ENCODE measurements around the gene KRT4.

The KRT4 gene

GRCh38 chr12:52791271-52792184 is 22.4 kb downstream of the KRT4 start:
- no peak for DNase-seq

DNA sequence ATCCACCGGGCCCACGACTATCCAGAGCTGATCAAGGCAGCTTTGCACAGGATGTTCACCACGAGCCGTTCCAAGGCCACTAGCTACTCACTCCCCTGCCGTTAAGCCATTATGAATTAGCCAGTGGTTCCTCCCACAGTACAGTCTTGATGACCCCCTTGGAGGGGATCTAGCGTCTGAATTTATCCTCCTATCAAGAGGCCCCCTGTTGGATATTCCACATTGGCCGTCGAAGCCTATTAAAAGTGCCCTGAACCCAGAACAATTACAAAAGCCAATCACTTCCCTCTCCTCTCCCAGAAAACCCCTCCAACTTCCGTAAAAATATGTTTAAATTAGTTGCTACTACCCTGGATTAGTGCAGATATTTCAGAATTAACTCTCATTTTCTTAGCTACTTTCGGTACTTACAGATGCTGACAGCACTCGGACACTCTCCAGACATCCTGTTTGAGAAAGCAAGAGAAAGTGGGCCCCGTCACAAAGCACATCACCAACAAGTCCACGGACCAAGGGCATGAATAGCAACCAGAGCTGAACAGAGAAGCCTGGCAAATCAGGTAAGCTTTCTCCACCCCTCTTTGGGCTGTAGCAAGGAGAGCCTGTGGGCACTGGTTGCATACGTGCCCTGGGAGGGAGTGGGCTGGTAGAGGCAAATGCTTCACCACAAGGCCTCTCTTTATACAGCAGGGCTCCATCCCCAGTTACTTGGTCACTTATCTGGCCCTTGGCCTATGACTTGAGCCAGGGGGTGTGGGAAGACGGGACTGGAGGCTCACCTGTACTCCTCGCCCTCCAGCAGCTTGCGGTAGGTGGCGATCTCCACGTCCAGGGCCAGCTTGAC is 23.3 kb downstream of the KRT4 start:
- DNase-seq, result no peak

DNA sequence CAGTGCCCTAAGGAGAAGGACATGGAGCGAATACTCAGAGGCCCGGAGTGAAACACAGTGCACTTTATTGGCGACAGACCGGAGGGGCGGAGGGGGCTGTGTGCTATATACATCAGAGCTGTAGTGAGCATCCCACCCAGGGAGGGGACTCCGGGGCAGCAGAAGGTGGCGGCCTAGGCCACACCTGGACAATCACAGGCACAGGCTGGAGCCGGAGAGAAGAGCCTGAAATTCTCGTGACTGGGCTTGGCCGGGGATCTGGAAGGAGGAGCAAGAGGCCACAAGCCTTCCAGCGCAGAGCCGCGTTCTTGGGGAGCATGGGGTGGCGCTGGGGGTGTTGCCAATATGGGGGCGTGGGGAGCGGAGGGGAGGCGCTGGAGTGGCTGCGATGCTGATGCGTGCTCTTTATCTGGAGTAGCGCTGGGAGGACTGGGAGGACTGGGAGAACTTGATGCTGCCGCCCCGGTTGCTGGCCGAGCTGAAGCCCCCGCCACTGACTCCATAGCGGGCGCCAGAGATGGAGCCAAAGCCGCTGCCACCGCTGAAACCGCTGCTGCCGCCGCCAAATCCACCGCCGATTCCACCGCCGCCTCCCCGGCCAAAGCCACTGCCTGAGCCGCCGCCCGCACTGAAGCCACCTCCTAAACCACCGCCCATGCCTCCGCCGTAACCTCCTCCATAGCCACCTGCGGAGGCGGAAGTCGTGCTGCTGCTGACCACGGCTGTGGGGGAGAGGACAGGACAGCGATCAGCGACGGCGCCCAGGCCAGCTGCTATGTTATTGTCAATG is 24.1 kb downstream of the KRT4 start:
- DNase-seq, result no peak

DNA sequence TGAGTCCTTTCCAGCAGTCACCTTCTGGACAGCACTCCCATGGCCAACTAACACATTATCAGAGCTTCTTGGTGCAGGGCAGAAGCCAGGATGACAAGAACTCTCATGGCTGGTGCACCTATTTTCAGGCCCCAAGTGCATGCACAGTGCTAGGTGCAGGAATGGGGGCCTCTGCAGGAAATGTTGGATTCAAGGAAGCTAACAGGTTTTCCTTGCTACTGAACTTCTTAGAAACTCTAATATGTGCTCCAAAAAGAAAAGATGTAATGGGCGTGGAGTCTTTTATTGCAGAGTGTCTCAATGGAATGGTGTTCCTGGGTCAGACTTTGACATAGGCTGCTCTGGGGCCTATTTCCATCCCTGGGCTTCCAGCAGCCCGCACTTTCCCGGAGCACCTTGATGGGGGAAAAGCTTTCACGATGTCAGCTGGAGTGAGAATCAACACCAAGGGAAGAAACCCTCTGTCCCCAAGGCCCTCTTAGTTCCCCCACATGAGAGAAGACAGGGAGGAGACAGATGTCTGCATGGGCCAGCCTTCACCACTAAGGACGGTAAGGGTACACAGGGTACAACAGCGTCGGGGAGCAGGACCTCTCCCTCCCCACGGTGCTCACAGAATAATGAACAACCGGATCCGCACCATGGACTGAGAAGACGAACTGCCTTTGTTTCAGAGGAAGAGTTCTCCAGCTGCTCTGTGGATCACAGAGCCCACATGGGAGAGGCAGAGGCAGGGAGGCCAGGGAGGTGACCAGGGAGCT is 24.9 kb downstream of the KRT4 start:
- DNase-seq, result no peak

DNA sequence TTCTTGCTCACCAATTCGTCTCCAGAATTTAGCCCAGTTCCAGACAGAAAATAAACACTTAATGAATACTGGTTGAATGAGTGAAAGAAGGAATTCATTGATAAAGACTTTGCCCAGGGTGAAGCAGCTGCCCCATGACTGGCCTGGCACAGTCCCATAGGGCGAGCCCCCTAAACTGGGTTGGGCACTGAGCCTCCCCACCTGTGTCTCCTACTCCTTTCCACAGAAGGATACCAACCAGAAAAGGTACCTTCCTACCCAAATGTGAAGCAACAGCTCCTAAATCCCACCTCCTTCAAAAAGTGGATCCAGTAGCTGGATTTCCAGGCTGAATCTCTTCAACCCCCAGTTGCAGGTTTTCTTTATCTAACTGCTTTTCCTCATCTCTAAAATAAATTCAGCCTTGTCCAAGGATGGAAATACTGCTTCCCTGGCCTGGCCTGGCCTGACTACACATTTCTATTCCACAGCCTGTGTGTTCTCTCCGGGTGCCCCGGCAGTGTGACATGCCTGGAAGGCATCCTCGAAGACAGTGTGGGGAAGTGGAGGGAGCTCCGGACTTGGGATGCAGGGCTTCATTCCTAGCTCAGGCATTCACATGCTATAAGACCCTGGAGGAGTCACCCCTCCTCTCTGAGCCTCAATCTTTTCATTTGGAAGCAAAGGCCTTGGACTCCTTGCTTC is 25.6 kb downstream of the KRT4 start:
- DNase-seq, result no peak

DNA sequence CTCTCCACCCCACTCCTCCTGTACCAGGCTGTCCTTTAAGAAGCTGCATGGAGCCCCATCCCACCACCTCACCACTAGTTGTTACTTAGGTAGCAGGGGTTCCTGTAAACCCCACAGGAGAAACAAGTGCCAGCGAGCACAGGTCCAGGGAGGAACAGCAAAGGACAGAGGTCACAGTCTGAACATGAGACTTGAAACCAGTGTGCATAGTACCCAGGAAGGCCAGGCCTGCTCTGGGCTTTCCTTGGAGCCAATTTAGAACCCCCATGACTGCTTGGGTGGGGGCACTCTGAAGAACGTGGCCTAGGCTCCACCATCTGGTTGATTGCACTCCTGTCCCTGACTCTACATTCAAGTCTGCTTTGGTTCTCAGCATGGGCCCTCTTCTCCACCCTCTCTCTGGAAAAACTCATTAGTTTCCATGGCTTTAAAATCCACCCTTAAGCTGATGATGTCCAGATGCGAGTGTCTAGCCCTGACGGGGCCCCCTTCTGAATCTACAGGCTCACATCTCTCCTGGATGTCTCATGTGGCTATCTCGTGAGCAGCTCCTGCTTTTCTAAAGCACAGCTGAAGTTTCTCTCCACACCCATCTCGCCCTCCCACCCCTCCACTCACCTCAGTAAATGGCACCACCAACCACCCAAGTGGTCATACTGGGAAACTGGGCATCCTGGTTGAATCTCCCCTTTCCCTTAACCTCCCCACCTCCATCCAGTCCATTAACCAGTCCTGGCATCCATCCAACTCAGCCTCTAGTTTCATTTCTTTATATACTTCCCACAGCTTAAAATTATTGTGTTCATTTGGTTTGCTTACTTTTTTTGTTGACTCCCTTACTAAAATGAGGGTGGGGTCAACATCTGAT is 26.4 kb downstream of the KRT4 start:
- no peak for DNase-seq

- DNase-seq, result no peak
Measured at GRCh38 chr12:52784909-52785308, 29.0 kb downstream of the KRT4 start.

GRCh38 chr12:52783563-52784316 is 30.2 kb downstream of the KRT4 start:
- no peak for DNase-seq

DNA sequence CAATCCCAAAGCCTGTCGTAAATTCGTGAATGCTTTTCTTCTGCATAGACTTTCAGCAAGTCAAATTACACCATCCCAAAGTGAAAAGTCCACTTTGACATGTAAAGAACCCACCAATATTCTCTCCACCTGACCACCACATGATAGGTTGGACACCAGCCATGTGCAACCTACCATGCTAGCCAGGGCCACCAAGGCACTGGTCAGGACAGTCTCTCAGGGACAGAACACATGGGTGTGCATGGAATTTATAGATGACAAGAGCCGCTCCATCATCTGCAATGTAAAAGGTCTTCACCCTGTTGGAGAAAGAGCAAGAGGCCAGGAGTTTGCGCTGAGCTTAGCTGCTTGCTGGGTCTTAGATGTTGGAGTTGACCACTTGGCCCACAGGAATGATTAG is 31.4 kb downstream of the KRT4 start:
- no peak for DNase-seq

DNA sequence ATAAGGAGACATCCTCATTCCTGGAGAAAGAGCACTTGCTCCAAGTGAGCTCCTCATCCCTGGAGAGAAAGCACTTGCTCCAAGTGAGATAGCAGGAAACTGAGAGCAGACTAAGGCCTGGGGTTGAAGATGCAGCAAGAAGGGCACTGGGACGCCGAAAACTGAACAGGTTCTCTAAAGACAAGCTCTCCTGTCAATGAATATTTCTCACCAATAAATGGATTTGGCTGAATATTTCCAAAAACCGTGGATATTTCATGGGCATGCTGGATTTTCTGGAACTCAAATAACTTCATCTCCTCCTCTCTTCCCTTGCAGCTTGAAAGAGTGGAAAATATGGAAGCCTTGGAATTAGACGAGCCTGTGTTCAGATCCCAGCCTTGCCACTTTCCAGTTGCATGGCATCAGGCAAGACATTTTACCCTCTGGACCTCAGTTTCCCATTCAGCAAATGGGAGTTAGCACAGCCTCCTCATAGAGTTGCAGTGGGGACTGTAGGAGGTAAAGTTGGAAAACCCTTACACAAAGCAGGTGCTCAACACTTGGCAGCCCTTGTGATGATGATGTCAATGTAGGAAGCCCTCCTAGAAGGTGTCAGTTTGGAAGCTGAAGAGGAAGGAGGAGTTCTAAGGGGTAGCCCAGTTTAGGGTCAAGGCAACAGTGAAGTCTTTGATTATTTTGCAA is 32.4 kb downstream of the KRT4 start:
- DNase-seq, result no peak

DNA sequence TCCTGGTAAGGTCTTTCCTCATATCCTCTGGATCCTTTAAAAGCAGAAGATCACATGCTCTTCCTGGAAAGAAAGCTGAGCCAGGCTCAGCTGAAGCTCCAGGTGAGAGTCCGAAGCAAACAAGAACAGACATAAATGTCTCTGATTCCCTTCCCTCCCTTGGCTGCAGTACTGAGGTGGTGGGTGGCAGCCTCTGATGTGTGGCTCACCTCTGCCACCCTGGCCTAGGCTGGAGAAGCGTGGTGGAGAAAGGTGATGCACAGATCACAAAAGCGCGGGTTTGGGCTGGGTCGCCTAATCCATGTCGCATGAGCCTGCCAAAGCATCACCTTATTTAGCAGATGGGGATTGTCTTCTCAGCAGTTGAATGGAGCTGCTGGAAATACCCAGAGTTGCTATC is 34.0 kb downstream of the KRT4 start:
- no peak for DNase-seq

GRCh38 chr12:52778833-52779232 is 35.1 kb downstream of the KRT4 start:
- DNase-seq, result no peak

- no peak for DNase-seq
Measured at GRCh38 chr12:52777566-52777965, 36.4 kb downstream of the KRT4 start.

DNA sequence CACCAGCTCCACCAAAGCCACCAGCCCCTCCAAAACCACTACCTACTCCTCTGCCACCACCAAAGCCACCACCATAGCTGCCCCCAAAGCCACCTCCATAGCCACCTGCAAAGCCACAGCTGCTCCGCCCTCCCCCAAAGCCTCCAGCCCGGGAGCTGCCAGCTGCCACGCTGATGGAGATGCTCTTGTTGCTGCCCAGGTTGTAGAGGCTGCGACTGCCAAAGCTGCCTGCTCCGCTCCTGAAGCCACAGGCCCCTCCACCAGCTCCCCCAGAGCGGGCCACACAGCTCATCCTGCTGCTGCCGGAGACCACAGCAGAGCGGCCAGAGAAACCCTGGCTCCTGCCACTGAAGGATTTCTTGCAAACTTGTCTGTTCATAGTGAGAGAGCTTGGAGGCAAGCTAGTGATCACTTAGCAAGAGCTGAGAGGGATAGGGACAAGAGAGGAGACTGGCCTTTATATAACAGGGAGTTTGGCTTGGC is 37.0 kb downstream of the KRT4 start, which contains the start of gene KRT76:
Gene KRT76 (minus strand): TSS at position 433 of the 483 bp plus-strand sequence. CDS start 54 bp downstream, at position 379.
- no peak for DNase-seq

- no peak for DNase-seq
Measured at GRCh38 chr12:52776435-52776834, 37.5 kb downstream of the KRT4 start.

DNA sequence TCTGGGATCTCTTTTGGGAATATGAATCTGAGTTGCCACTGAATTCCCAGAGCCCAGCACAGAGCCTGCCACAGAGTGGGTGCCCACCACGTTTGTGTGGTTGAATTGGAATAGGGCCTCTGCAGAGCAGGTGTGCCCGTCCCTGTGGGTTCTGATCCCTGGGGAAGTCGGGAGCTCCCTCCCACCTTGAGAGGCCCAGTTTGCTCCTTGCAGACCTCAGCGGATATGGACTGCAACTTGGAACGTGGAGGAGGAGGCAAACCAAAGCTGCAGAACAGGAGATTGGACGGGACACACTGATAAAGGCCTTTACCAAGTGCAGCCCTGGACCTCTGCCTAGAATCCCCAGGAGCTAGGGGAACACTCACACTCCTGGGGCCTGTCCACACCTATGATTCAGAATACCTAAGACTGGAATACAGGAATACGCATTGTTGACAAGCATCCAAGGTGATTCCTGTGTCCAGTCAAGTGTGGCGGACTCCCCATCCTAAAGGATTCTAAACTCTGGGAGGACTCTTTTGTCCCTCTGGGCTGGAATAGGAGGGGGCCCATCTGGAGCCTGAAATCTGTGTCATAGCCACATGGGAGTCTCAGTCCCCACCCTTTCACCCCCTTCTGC is 39.2 kb downstream of the KRT4 start:
- no peak for DNase-seq

DNA sequence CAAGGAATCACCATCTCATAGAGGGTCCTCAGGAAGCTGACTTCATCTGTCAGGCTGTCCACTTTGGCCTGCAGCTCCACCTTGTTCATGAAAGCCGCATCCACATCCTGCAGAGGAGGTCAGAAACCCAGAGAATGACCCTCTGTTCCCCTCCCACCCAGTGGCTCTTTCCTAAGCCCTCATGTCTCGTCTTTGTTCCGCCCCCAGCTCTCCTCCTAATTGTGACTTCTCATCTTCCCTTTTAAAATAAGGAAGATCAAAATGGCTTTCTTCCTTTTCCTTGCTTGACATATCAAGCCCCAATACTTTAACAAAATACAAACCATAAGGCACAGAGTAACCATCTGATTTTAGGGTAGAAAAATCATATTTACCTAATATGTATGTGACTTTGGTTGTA is 41.1 kb downstream of the KRT4 start:
- no peak for DNase-seq

GRCh38 chr12:52772188-52772587 is 41.7 kb downstream of the KRT4 start:
- DNase-seq, result no peak

DNA sequence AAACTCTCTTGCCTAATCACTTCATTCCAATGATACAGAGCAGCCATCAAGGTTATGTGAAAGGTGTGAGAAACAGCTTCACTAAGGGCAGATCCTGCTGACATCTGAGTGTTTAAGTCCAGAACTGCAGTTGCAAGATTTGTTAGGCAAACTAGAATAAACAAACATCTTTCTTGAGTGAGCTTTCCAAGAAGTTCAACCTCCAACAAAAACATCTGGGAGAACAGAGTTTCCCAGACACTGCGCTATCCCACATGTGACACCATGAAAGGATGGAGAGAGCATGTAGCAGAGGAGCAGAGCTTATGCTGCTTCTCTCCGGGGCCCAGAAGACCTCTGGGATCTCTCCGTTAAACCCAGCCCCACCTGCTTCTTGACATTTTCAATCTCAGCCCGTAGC is 42.4 kb downstream of the KRT4 start:
- DNase-seq, result no peak
